ENCODE measurements around the gene FAM174B.

The FAM174B gene

GRCh38 chr15:92606126-92606835 is 49.3 kb downstream of the FAM174B start:
- Histone ChIP-seq H3K36me3 (ENCODE audit: insufficient read depth) (no peaks in the 10 kb centered on the region), H3K27ac (no peak overlapping the region), H2AFZ (ENCODE audit: low read depth) (no peak overlapping the region), H4K20me1 (ENCODE audit: insufficient read depth) (no peaks in the 10 kb centered on the region), H3K4me3 (IDR thresholded peaks at IDR 0.05; ENCODE audit: insufficient read depth, low read depth, low read length) (no peak overlapping the region), H3K9ac (no peak overlapping the region), H3K27me3 (ENCODE audit: insufficient read depth, low read depth) (no peaks in the 10 kb centered on the region), H3K79me2 (ENCODE audit: insufficient read depth, low read depth) (no peaks in the 10 kb centered on the region), H3K4me2 (no peak overlapping the region), H3K4me1 (ENCODE audit: low read depth, poor library complexity, severe bottlenecking) (no peaks in the 10 kb centered on the region)
- no peak for TF ChIP-seq CTCF (conservative IDR thresholded peaks at IDR 0.05; ENCODE audit: low read depth, low read length)

GRCh38 chr15:92605225-92605944 is 50.2 kb downstream of the FAM174B start:
- Histone ChIP-seq H3K4me3 (IDR thresholded peaks at IDR 0.05; ENCODE audit: insufficient read depth, low read depth, low read length) (no peak overlapping the region), H3K79me2 (ENCODE audit: insufficient read depth, low read depth) (no peaks in the 10 kb centered on the region), H4K20me1 (ENCODE audit: insufficient read depth) (no peaks in the 10 kb centered on the region), H2AFZ (ENCODE audit: low read depth) (no peak overlapping the region), H3K27me3 (ENCODE audit: insufficient read depth, low read depth) (no peaks in the 10 kb centered on the region), H3K4me2 (no peak overlapping the region), H3K27ac (no peak overlapping the region), H3K9ac (no peak overlapping the region), H3K36me3 (ENCODE audit: insufficient read depth) (no peaks in the 10 kb centered on the region), H3K4me1 (ENCODE audit: low read depth, poor library complexity, severe bottlenecking) (no peaks in the 10 kb centered on the region)
- TF ChIP-seq CTCF (conservative IDR thresholded peaks at IDR 0.05; ENCODE audit: low read depth, low read length): no peak

- no peaks in the 10 kb centered on the region for H3K36me3 ChIP-seq (ENCODE audit: insufficient read depth)
- H2AFZ ChIP-seq (ENCODE audit: low read depth): no peak overlapping the region
- no peaks in the 10 kb centered on the region for H3K79me2 ChIP-seq (ENCODE audit: insufficient read depth, low read depth)
- H3K4me1 ChIP-seq (ENCODE audit: low read depth, poor library complexity, severe bottlenecking): no peaks in the 10 kb centered on the region
- TF ChIP-seq CTCF (conservative IDR thresholded peaks at IDR 0.05; ENCODE audit: low read depth, low read length): no peak
- H3K4me2 ChIP-seq: no peak overlapping the region
- no peak overlapping the region for H3K9ac ChIP-seq
- no peak overlapping the region for H3K4me3 ChIP-seq (IDR thresholded peaks at IDR 0.05; ENCODE audit: insufficient read depth, low read depth, low read length)
- H4K20me1 ChIP-seq (ENCODE audit: insufficient read depth): no peaks in the 10 kb centered on the region
- no peaks in the 10 kb centered on the region for H3K27me3 ChIP-seq (ENCODE audit: insufficient read depth, low read depth)
- H3K27ac ChIP-seq: no peak overlapping the region
Measured at GRCh38 chr15:92603743-92604470, 51.7 kb downstream of the FAM174B start.

- H3K4me2 ChIP-seq: no peak overlapping the region
- H4K20me1 ChIP-seq (ENCODE audit: insufficient read depth): no peaks in the 10 kb centered on the region
- H3K36me3 ChIP-seq (ENCODE audit: insufficient read depth): no peaks in the 10 kb centered on the region
- H3K4me1 ChIP-seq (ENCODE audit: low read depth, poor library complexity, severe bottlenecking): no peaks in the 10 kb centered on the region
- TF ChIP-seq CTCF (conservative IDR thresholded peaks at IDR 0.05; ENCODE audit: low read depth, low read length): no peak
- H3K27me3 ChIP-seq (ENCODE audit: insufficient read depth, low read depth): no peaks in the 10 kb centered on the region
- no peak overlapping the region for H3K9ac ChIP-seq
- H3K4me3 ChIP-seq (IDR thresholded peaks at IDR 0.05; ENCODE audit: insufficient read depth, low read depth, low read length): no peak overlapping the region
- no peak overlapping the region for H3K27ac ChIP-seq
- no peak overlapping the region for H2AFZ ChIP-seq (ENCODE audit: low read depth)
- no peaks in the 10 kb centered on the region for H3K79me2 ChIP-seq (ENCODE audit: insufficient read depth, low read depth)
Measured at GRCh38 chr15:92603278-92603677, 52.3 kb downstream of the FAM174B start.
